ENCODE measurements around the gene TRPC4AP. TPM values are rescaled to one million over a fixed set of nuclear protein-coding genes. Genes with fewer than 3 reads are reported as not detected.

TRPC4AP gene
- total and polyA plus RNA-seq, 10 of the 15 experiments (the other 5 are each of a cell fraction or from before 2014, with no cell fraction given), result 1.1 to 61.7 (median 41.2) TPM

GRCh38 chr20:35085477-35086225 lies 7.0 kb downstream of the TRPC4AP start:
- TF ChIP-seq RUNX3 (IDR thresholded peaks at IDR 0.05; ENCODE audit: low read length) (peak; percentile 13; the same call in 1 of the 2 replicates), ATF7 (IDR thresholded peaks at IDR 0.05; ENCODE audit: low read depth) (0 out of 2 replicates have a peak, but pooled peaks have one; percentile 40), NFYA (IDR thresholded peaks at IDR 0.05; ENCODE audit: borderline replicate concordance, low read depth, low read length) (no peak)
- peaks cover 5% of the 10 kb centered on the region for H3K4me1 ChIP-seq (ENCODE audit: control insufficient read depth, insufficient read depth, low read length)
- ChIA-PET POLR2A (interaction anchor here (0.6 kb wide), 1 partner anchor 92 kb away, joined by 6 read pairs; no protein-coding TSS in a partner anchor), CTCF (interaction anchor here (0.7 to 1.3 kb wide), 3 partner anchors 10 to 52 kb away, joined by 4 to 5 read pairs (median 4); no protein-coding TSS in a partner anchor), SMC1A (ENCODE audit: uncharacterized antibody, unreplicated experiment) (interaction anchor here (1.1 to 1.2 kb wide), 2 partner anchors 9 to 20 kb away, joined by 5 to 6 read pairs; no protein-coding TSS in a partner anchor), RAD21 (ENCODE audit: unreplicated experiment) (no interaction called here)
- peaks cover 0 to 8% of the 10 kb centered on the region in 2 experiments; a peak in 1 of 4 replicates for H3K36me3 ChIP-seq (ENCODE audit: control insufficient read depth in 2 of 2, insufficient read depth in 2 of 2, low read length in 1 of 2)
- ATAC-seq (peak; percentile 52; the same call in 2 of the 3 replicates), FAIRE-seq (no peak), DNase-seq (ENCODE audit: low read depth, low spot score) (no peak)
- in situ Hi-C loops (cut with MboI) (no loop called here), intact Hi-C loops (cut with micrococcal nuclease; ENCODE audit: unreplicated experiment) (no loop called here)
- TSS peak; percentile 22 for BruUV-seq (replicated peaks)
- H2AFZ ChIP-seq (ENCODE audit: control insufficient read depth, low read depth, low read length), result no peak overlapping the region
- H3K27ac ChIP-seq (ENCODE audit: control insufficient read depth, insufficient read depth), result no peak overlapping the region
- H3K79me2 ChIP-seq (ENCODE audit: control insufficient read depth, insufficient read depth, low read length), result peaks cover 70% of the 10 kb centered on the region
- H3K9me3 ChIP-seq (replicated peaks; ENCODE audit: control insufficient read depth, insufficient read depth, low read length), result no peaks in the 10 kb centered on the region
- H3K9ac ChIP-seq (ENCODE audit: control insufficient read depth, insufficient read depth, low read length), result no peak overlapping the region
- no peak overlapping the region for H3K4me3 ChIP-seq
- no peak overlapping the region for H3K4me2 ChIP-seq (ENCODE audit: control insufficient read depth, insufficient read depth)
- no peaks in the 10 kb centered on the region; the same call in 1 of the 2 replicates for H4K20me1 ChIP-seq (ENCODE audit: control insufficient read depth, insufficient read depth)
- no peaks in the 10 kb centered on the region for H3K27me3 ChIP-seq (replicated peaks in 1 of 2; ENCODE audit: control insufficient read depth in 2 of 2, insufficient read depth in 2 of 2, low read length in 1 of 2)
- WGBS (ENCODE audit: insufficient coverage, insufficient replicate concordance, low lambda C conversion rate, missing lambda C conversion rate), result over 99% methylated on average over 11 of the region's 11 CpGs

GRCh38 chr20:35084998-35085397 lies 7.6 kb downstream of the TRPC4AP start:
- intact Hi-C loops (cut with micrococcal nuclease; ENCODE audit: unreplicated experiment) (no loop called here), in situ Hi-C loops (cut with MboI) (no loop called here)
- Histone ChIP-seq H3K9ac (ENCODE audit: control insufficient read depth, insufficient read depth, low read length) (no peak overlapping the region), H3K4me2 (ENCODE audit: control insufficient read depth, insufficient read depth) (no peak overlapping the region), H4K20me1 (ENCODE audit: control insufficient read depth, insufficient read depth) (no peaks in the 10 kb centered on the region; the same call in 1 of the 2 replicates), H3K4me3 (no peak overlapping the region), H3K79me2 (ENCODE audit: control insufficient read depth, insufficient read depth, low read length) (peaks cover 72% of the 10 kb centered on the region), H3K9me3 (replicated peaks; ENCODE audit: control insufficient read depth, insufficient read depth, low read length) (no peaks in the 10 kb centered on the region), H2AFZ (ENCODE audit: control insufficient read depth, low read depth, low read length) (no peak overlapping the region), H3K27me3 (replicated peaks in 1 of 2; ENCODE audit: control insufficient read depth in 2 of 2, insufficient read depth in 2 of 2, low read length in 1 of 2) (no peaks in the 10 kb centered on the region), H3K27ac (ENCODE audit: control insufficient read depth, insufficient read depth) (no peak overlapping the region), H3K36me3 (ENCODE audit: control insufficient read depth in 2 of 2, insufficient read depth in 2 of 2, low read length in 1 of 2) (peaks cover 0 to 8% of the 10 kb centered on the region in 2 experiments; a peak in 1 of 4 replicates), H3K4me1 (ENCODE audit: control insufficient read depth, insufficient read depth, low read length) (peaks cover 3% of the 10 kb centered on the region)
- SMC1A ChIA-PET (ENCODE audit: uncharacterized antibody, unreplicated experiment), result interaction anchor here (0.7 to 1.2 kb wide), 3 partner anchors 10 to 22 kb away, joined by 3 to 6 read pairs (median 5); no protein-coding TSS in a partner anchor
- no peak for ATAC-seq
- no peak for DNase-seq (ENCODE audit: low read depth, low spot score)
- BruUV-seq (replicated peaks), result no TSS peak
- RAD21 ChIA-PET (ENCODE audit: unreplicated experiment), result no interaction called here
- POLR2A ChIA-PET, result no interaction called here
- FAIRE-seq, result no peak
- TF ChIP-seq WRNIP1 (IDR thresholded peaks at IDR 0.05; ENCODE audit: borderline replicate concordance, low read depth, low read length) (no peak), POLR2AphosphoS2 (IDR thresholded peaks at IDR 0.05; ENCODE audit: low read depth, low read length) (no peak), MYB (IDR thresholded peaks at IDR 0.05; ENCODE audit: borderline replicate concordance, low read depth, low read length) (no peak), CBFB (IDR thresholded peaks at IDR 0.05; ENCODE audit: low read depth) (no peak), BMI1 (IDR thresholded peaks at IDR 0.05; ENCODE audit: borderline replicate concordance) (no peak), NBN (IDR thresholded peaks at IDR 0.05) (no peak), HDAC2 (IDR thresholded peaks at IDR 0.05) (no peak), FOXK2 (IDR thresholded peaks at IDR 0.05) (no peak), STAT1 (conservative IDR thresholded peaks at IDR 0.05) (no peak), KDM1A (IDR thresholded peaks at IDR 0.05; ENCODE audit: borderline replicate concordance) (no peak)
- 92% methylated on average over 3 of the region's 3 CpGs for WGBS (ENCODE audit: insufficient coverage, insufficient replicate concordance, low lambda C conversion rate, missing lambda C conversion rate)
- CTCF ChIA-PET, result interaction anchor here (0.7 to 1.2 kb wide), 3 partner anchors 8 to 52 kb away, joined by 3 to 5 read pairs (median 4); no protein-coding TSS in a partner anchor

Measured in GM12878 (cell line).